Ammon's horn (tissue), 1 donor: ENCODE data around the gene KIF1A.
"Not testable (repeated sequence)": the region's sequence is repeated elsewhere in the genome, so short reads cannot be mapped to it uniquely, and the experiment has no call there.

Experiments used
- DNase-seq: peaks from one replicate; pipeline ENCODE4 v3.0.0-alpha.2; 2016; ENCODE audit warnings: low spot score

Gene KIF1A

GRCh38 chr2:240787521-240788472 lies 32.2 kb downstream of the KIF1A start:
- no peak for DNase-seq

GRCh38 chr2:240786871-240787311 lies 33.1 kb downstream of the KIF1A start:
- no peak for DNase-seq

GRCh38 chr2:240786355-240786841 lies 33.6 kb downstream of the KIF1A start:
- no peak for DNase-seq

GRCh38 chr2:240785424-240786335 lies 34.3 kb downstream of the KIF1A start:
- DNase-seq: no peak

- no peak for DNase-seq
Measured at GRCh38 chr2:240784629-240785423, 35.2 kb downstream of the KIF1A start.

GRCh38 chr2:240783819-240784621 lies 36.0 kb downstream of the KIF1A start:
- no peak for DNase-seq

GRCh38 chr2:240782886-240783818 lies 36.9 kb downstream of the KIF1A start:
- DNase-seq: no peak

GRCh38 chr2:240782221-240782885 lies 37.7 kb downstream of the KIF1A start:
- DNase-seq: no peak

GRCh38 chr2:240781471-240782220 lies 38.4 kb downstream of the KIF1A start:
- DNase-seq: no peak

- peak; percentile 53 for DNase-seq
Measured at GRCh38 chr2:240780023-240780700, 39.9 kb downstream of the KIF1A start.

- not testable (repeated sequence) for DNase-seq
Measured at GRCh38 chr2:240779250-240779832, 40.7 kb downstream of the KIF1A start.

- DNase-seq: no peak
Measured at GRCh38 chr2:240778426-240778825, 41.6 kb downstream of the KIF1A start.

- DNase-seq: no peak
Measured at GRCh38 chr2:240777456-240778212, 42.4 kb downstream of the KIF1A start.

GRCh38 chr2:240775905-240776304 lies 44.1 kb downstream of the KIF1A start:
- no peak for DNase-seq

GRCh38 chr2:240774856-240775255 lies 45.2 kb downstream of the KIF1A start:
- no peak for DNase-seq

GRCh38 chr2:240769096-240769495 lies 50.9 kb downstream of the KIF1A start:
- no peak for DNase-seq

- DNase-seq: no peak
Measured at GRCh38 chr2:240768216-240768615, 51.8 kb downstream of the KIF1A start.
